ENCODE results near the gene PAGE1. TPM values are rescaled to one million over a fixed set of nuclear protein-coding genes. Genes with fewer than 3 reads are reported as not detected.

Gene PAGE1
- total RNA-seq, 2 experiments from 2014 or later: not detected

GRCh38 chrX:49712577-49712976 lies 16.8 kb upstream of the PAGE1 start:
- Mint-ChIP-seq H3K9me3 (no peaks in the 10 kb centered on the region), H3K27me3 (peaks cover under 1% of the 10 kb centered on the region), H3K4me1 (ENCODE audit: low read depth) (no peaks in the 10 kb centered on the region), H3K4me3 (no peak overlapping the region), H3K27ac (no peak overlapping the region), H3K36me3 (ENCODE audit: low read depth) (no peaks in the 10 kb centered on the region)
- no peaks in the 10 kb centered on the region for H3K9me3 ChIP-seq (ENCODE audit: control insufficient read depth in 1 of 2, insufficient read depth in 1 of 2, low read length in 2 of 2)
- intact Hi-C loops (cut with DNase I, micrococcal nuclease): no loop called here
- H3K27ac ChIP-seq (ENCODE audit: low read depth in 1 of 2, low read length in 2 of 2): no peak overlapping the region
- no peak overlapping the region for H3K4me3 ChIP-seq (ENCODE audit: low read length)
- H3K4me1 ChIP-seq (ENCODE audit: insufficient read depth, low read length): no peaks in the 10 kb centered on the region
- peaks cover 0 to 3% of the 10 kb centered on the region in 2 experiments for H3K27me3 ChIP-seq (ENCODE audit: control insufficient read depth in 1 of 2, insufficient read depth in 2 of 2, low read length in 2 of 2)
- no peak for DNase-seq
- TF ChIP-seq CTCF (IDR thresholded peaks at IDR 0.05): no peak
- CTCF ChIA-PET: interaction anchor here (0.8 kb wide), 1 partner anchor 8 kb away, joined by 3 read pairs; no protein-coding TSS in a partner anchor
- POLR2A ChIA-PET: no interaction called here
- ATAC-seq (ENCODE audit: poor library complexity): no peak
- no peaks in the 10 kb centered on the region for H3K36me3 ChIP-seq (ENCODE audit: insufficient read depth, low read length)

- Histone ChIP-seq H3K27me3 (ENCODE audit: control insufficient read depth in 1 of 2, insufficient read depth in 2 of 2, low read length in 2 of 2) (no peaks in the 10 kb centered on the region), H3K4me3 (ENCODE audit: low read length) (no peak overlapping the region), H3K36me3 (ENCODE audit: insufficient read depth, low read length) (no peaks in the 10 kb centered on the region), H3K9me3 (ENCODE audit: control insufficient read depth in 1 of 2, insufficient read depth in 1 of 2, low read length in 2 of 2) (no peaks in the 10 kb centered on the region), H3K4me1 (ENCODE audit: insufficient read depth, low read length) (no peaks in the 10 kb centered on the region), H3K27ac (ENCODE audit: low read depth in 1 of 2, low read length in 2 of 2) (no peak overlapping the region)
- ChIA-PET CTCF (no interaction called here), POLR2A (no interaction called here)
- intact Hi-C loops (cut with DNase I, micrococcal nuclease): no loop called here
- Mint-ChIP-seq H3K9me3 (no peaks in the 10 kb centered on the region), H3K27me3 (peaks cover 2% of the 10 kb centered on the region), H3K27ac (no peak overlapping the region), H3K36me3 (ENCODE audit: low read depth) (no peaks in the 10 kb centered on the region), H3K4me1 (ENCODE audit: low read depth) (no peaks in the 10 kb centered on the region), H3K4me3 (no peak overlapping the region)
- DNase-seq (no peak), ATAC-seq (ENCODE audit: poor library complexity) (no peak)
- no peak for TF ChIP-seq CTCF (IDR thresholded peaks at IDR 0.05)
These were observed 15.0 kb upstream of the PAGE1 start for GRCh38 chrX:49710744-49711319.

- Mint-ChIP-seq H3K36me3 (ENCODE audit: low read depth) (no peaks in the 10 kb centered on the region), H3K27ac (no peak overlapping the region), H3K4me3 (no peak overlapping the region), H3K4me1 (ENCODE audit: low read depth) (no peaks in the 10 kb centered on the region), H3K27me3 (peaks cover 8% of the 10 kb centered on the region), H3K9me3 (no peaks in the 10 kb centered on the region)
- no peak for ATAC-seq (ENCODE audit: poor library complexity)
- Histone ChIP-seq H3K4me3 (ENCODE audit: low read length) (no peak overlapping the region), H3K4me1 (ENCODE audit: insufficient read depth, low read length) (no peaks in the 10 kb centered on the region), H3K27ac (ENCODE audit: low read depth in 1 of 2, low read length in 2 of 2) (no peak overlapping the region), H3K27me3 (ENCODE audit: control insufficient read depth in 1 of 2, insufficient read depth in 2 of 2, low read length in 2 of 2) (no peaks in the 10 kb centered on the region), H3K36me3 (ENCODE audit: insufficient read depth, low read length) (no peaks in the 10 kb centered on the region), H3K9me3 (ENCODE audit: control insufficient read depth in 1 of 2, insufficient read depth in 1 of 2, low read length in 2 of 2) (no peaks in the 10 kb centered on the region)
- ChIA-PET CTCF (no interaction called here), POLR2A (no interaction called here)
- DNase-seq: no peak
- intact Hi-C loops (cut with DNase I, micrococcal nuclease): no loop called here
- no peak for TF ChIP-seq CTCF (IDR thresholded peaks at IDR 0.05)
These were observed 9.1 kb upstream of the PAGE1 start for GRCh38 chrX:49704691-49705404.

Data from CD4-positive, alpha-beta T cell (primary cell).